ENCODE data around the gene COX17. TPM values are rescaled to one million over a fixed set of nuclear protein-coding genes. Genes with fewer than 3 reads are reported as not detected.

Gene COX17
- total RNA-seq, 1 experiment from 2014 or later: 49.7 TPM

- H3K36me3 ChIP-seq (ENCODE audit: insufficient read depth, low read length, poor library complexity, severe bottlenecking): no peaks in the 10 kb centered on the region
- POLR2A ChIA-PET (ENCODE audit: low non-redundant PET): no interaction called here
- CTCF ChIA-PET: no interaction called here
- no peaks in the 10 kb centered on the region for H3K27me3 ChIP-seq (replicated peaks; ENCODE audit: insufficient read depth, low read depth, low read length, poor library complexity)
- H3K4me1 ChIP-seq (ENCODE audit: insufficient read depth, low read length, poor library complexity, severe bottlenecking): no peaks in the 10 kb centered on the region
- BruUV-seq (replicated peaks): no TSS peak
- no peak overlapping the region for H3K27ac ChIP-seq (ENCODE audit: low read depth, low read length, poor library complexity, severe bottlenecking)
- intact Hi-C loops (cut with micrococcal nuclease; ENCODE audit: unreplicated experiment): no loop called here
- no peaks in the 10 kb centered on the region for H3K9me3 ChIP-seq (ENCODE audit: low read depth, low read length, poor library complexity, severe bottlenecking)
- H3K4me3 ChIP-seq (ENCODE audit: low read depth, low read length, poor library complexity, severe bottlenecking): no peak overlapping the region
- no peak for DNase-seq (ENCODE audit: low spot score)
- TF ChIP-seq CTCF (conservative IDR thresholded peaks at IDR 0.05; ENCODE audit: low read depth, low read length) (no peak), EZH2 (IDR thresholded peaks at IDR 0.05; ENCODE audit: borderline replicate concordance, low read depth, low read length, poor library complexity, severe bottlenecking) (no peak)
Observed at GRCh38 chr3:119645813-119646212, 31.4 kb downstream of the COX17 start.

GRCh38 chr3:119644481-119644880 is 32.7 kb downstream of the COX17 start:
- Histone ChIP-seq H3K9me3 (ENCODE audit: low read depth, low read length, poor library complexity, severe bottlenecking) (no peaks in the 10 kb centered on the region), H3K4me1 (ENCODE audit: insufficient read depth, low read length, poor library complexity, severe bottlenecking) (no peaks in the 10 kb centered on the region), H3K36me3 (ENCODE audit: insufficient read depth, low read length, poor library complexity, severe bottlenecking) (no peaks in the 10 kb centered on the region), H3K27me3 (replicated peaks; ENCODE audit: insufficient read depth, low read depth, low read length, poor library complexity) (no peaks in the 10 kb centered on the region), H3K4me3 (ENCODE audit: low read depth, low read length, poor library complexity, severe bottlenecking) (no peak overlapping the region), H3K27ac (ENCODE audit: low read depth, low read length, poor library complexity, severe bottlenecking) (no peak overlapping the region)
- intact Hi-C loops (cut with micrococcal nuclease; ENCODE audit: unreplicated experiment): no loop called here
- DNase-seq (ENCODE audit: low spot score): no peak
- POLR2A ChIA-PET (ENCODE audit: low non-redundant PET): no interaction called here
- CTCF ChIA-PET: no interaction called here
- BruUV-seq (replicated peaks): no TSS peak
- TF ChIP-seq EZH2 (IDR thresholded peaks at IDR 0.05; ENCODE audit: borderline replicate concordance, low read depth, low read length, poor library complexity, severe bottlenecking) (no peak), CTCF (conservative IDR thresholded peaks at IDR 0.05; ENCODE audit: low read depth, low read length) (no peak)

- peaks cover 9% of the 10 kb centered on the region for H3K4me1 ChIP-seq (ENCODE audit: insufficient read depth, low read length, poor library complexity, severe bottlenecking)
- no peaks in the 10 kb centered on the region for H3K27me3 ChIP-seq (replicated peaks; ENCODE audit: insufficient read depth, low read depth, low read length, poor library complexity)
- no peak overlapping the region for H3K4me3 ChIP-seq (ENCODE audit: low read depth, low read length, poor library complexity, severe bottlenecking)
- TF ChIP-seq EZH2 (IDR thresholded peaks at IDR 0.05; ENCODE audit: borderline replicate concordance, low read depth, low read length, poor library complexity, severe bottlenecking) (no peak), CTCF (conservative IDR thresholded peaks at IDR 0.05; ENCODE audit: low read depth, low read length) (no peak)
- intact Hi-C loops (cut with micrococcal nuclease; ENCODE audit: unreplicated experiment): no loop called here
- H3K9me3 ChIP-seq (ENCODE audit: low read depth, low read length, poor library complexity, severe bottlenecking): no peaks in the 10 kb centered on the region
- no peak overlapping the region for H3K27ac ChIP-seq (ENCODE audit: low read depth, low read length, poor library complexity, severe bottlenecking)
- no peaks in the 10 kb centered on the region for H3K36me3 ChIP-seq (ENCODE audit: insufficient read depth, low read length, poor library complexity, severe bottlenecking)
- POLR2A ChIA-PET (ENCODE audit: low non-redundant PET): no interaction called here
- DNase-seq (ENCODE audit: low spot score): no peak
- no TSS peak for BruUV-seq (replicated peaks)
- CTCF ChIA-PET: interaction anchor here (0.6 kb wide), 1 partner anchor 433 kb away, joined by 7 read pairs; no protein-coding TSS in a partner anchor
Observed at GRCh38 chr3:119643528-119643927, 33.7 kb downstream of the COX17 start.

All from A673 (cell line).